ENCODE data around the gene USP40. TPM values are rescaled to one million over a fixed set of nuclear protein-coding genes. Genes with fewer than 3 reads are reported as not detected.

Gene USP40
- total RNA-seq, 1 experiment from 2014 or later: 10.3 TPM

- TF ChIP-seq FOXP4 (CRISPR knock-in tag; IDR thresholded peaks at IDR 0.05): no peak
- TF ChIP-seq TCF7 (CRISPR knock-in tag; IDR thresholded peaks at IDR 0.05; ENCODE audit: low read depth): no peak
- no peak for TF ChIP-seq SMAD3 (CRISPR knock-in tag; IDR thresholded peaks at IDR 0.05; ENCODE audit: borderline replicate concordance)
- no peak for TF ChIP-seq ZNF121 (CRISPR knock-in tag; IDR thresholded peaks at IDR 0.05)
- TF ChIP-seq NFE2L1 (CRISPR knock-in tag; IDR thresholded peaks at IDR 0.05): no peak
- TF ChIP-seq ATF3 (CRISPR knock-in tag; conservative IDR thresholded peaks at IDR 0.05): no peak
Observed at GRCh38 chr2:233497692-233498091, 68.9 kb downstream of the USP40 start (continued).

GRCh38 chr2:233495503-233496496 lies 70.8 kb downstream of the USP40 start:
- Mint-ChIP-seq H3K27me3 (ENCODE audit: low read depth) (no peaks in the 10 kb centered on the region), H3K4me3 (no peak overlapping the region), H3K36me3 (no peaks in the 10 kb centered on the region), H3K4me1 (peaks cover 5% of the 10 kb centered on the region), H3K27ac (no peak overlapping the region), H3K9me3 (no peaks in the 10 kb centered on the region)
- TF ChIP-seq ZMAT4 (CRISPR knock-in tag; IDR thresholded peaks at IDR 0.05): no peak
- TF ChIP-seq HMGA2 (CRISPR knock-in tag; IDR thresholded peaks at IDR 0.05): no peak
- no peak for TF ChIP-seq ZNF121 (CRISPR knock-in tag; IDR thresholded peaks at IDR 0.05)
- TF ChIP-seq ZBTB43 (CRISPR knock-in tag; IDR thresholded peaks at IDR 0.05): no peak
- TF ChIP-seq FOXK1 (CRISPR knock-in tag; IDR thresholded peaks at IDR 0.05): no peak
- TF ChIP-seq TEAD4 (CRISPR knock-in tag; IDR thresholded peaks at IDR 0.05): no peak
- no peak for TF ChIP-seq CTCF (IDR thresholded peaks at IDR 0.05)
- TF ChIP-seq HMGXB4 (CRISPR knock-in tag; IDR thresholded peaks at IDR 0.05): no peak
- TF ChIP-seq ZNF416 (CRISPR knock-in tag; IDR thresholded peaks at IDR 0.05): no peak
- no peak for TF ChIP-seq NR3C1 (CRISPR knock-in tag; conservative IDR thresholded peaks at IDR 0.05; ENCODE audit: low read depth)
- TF ChIP-seq OVOL2 (CRISPR knock-in tag; IDR thresholded peaks at IDR 0.05; ENCODE audit: borderline replicate concordance): no peak
- no peak for TF ChIP-seq STAT6 (CRISPR knock-in tag; conservative IDR thresholded peaks at IDR 0.05; ENCODE audit: low read depth)
- no peak for TF ChIP-seq ELF4 (CRISPR knock-in tag; IDR thresholded peaks at IDR 0.05; ENCODE audit: low read depth)
- TF ChIP-seq ESRRA (CRISPR knock-in tag; IDR thresholded peaks at IDR 0.05; ENCODE audit: borderline replicate concordance): no peak
- TF ChIP-seq CREB1 (CRISPR knock-in tag; IDR thresholded peaks at IDR 0.05): no peak
- TF ChIP-seq USF2 (CRISPR knock-in tag; IDR thresholded peaks at IDR 0.05): no peak
- TF ChIP-seq ZNF423 (CRISPR knock-in tag; IDR thresholded peaks at IDR 0.05): no peak
- TF ChIP-seq TP53 (CRISPR knock-in tag; IDR thresholded peaks at IDR 0.05): no peak
- ChIA-PET POLR2A (no interaction called here), CTCF (interaction anchor here (2.1 kb wide), 1 partner anchor 47 kb away, joined by 11 read pairs; no protein-coding TSS in a partner anchor)
- ATAC-seq (no peak), DNase-seq (ENCODE audit: low spot score) (no peak)
